GM21619 (cell line): ENCODE results near the gene SUSD3.
"Not testable (repeated sequence)": the region's sequence is repeated elsewhere in the genome, so short reads cannot be mapped to it uniquely, and the experiment has no call there.

Experiments used
- ATAC-seq: cut with Tn5 transposase; IDR thresholded peaks from one replicate; pipeline ENCODE4 v1.9.1; 2021; ENCODE audit not compliant: unreplicated experiment

Gene SUSD3

GRCh38 chr9:93058355-93059010 is at the start of gene SUSD3:
TSS of gene SUSD3 (plus strand) at chr9:93058701. CDS start at chr9:93058743, 42 bp downstream.
- ATAC-seq, result peak; percentile 36

- no peak for ATAC-seq
These were observed 49.0 kb upstream of the SUSD3 start for GRCh38 chr9:93009337-93010015.

DNA sequence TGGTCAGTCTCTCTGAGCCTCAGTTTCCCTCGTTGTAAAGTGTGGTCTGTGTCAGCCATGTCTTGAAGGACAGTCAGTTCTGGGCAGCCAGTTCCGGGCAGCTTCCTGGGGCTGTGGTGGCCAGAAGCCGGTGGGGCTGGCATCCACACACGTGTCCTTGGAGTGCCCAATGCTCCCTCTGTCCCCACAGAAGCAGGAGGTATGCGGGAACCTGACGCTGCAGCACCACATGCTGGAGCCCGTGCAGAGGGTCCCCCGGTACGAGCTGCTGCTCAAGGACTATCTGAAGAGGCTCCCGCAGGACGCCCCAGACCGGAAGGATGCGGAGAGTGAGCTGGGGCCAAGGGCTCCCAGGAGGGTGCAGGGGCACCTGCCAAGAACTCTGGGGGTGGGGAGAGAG is 48.4 kb upstream of the SUSD3 start:
- no peak for ATAC-seq

DNA sequence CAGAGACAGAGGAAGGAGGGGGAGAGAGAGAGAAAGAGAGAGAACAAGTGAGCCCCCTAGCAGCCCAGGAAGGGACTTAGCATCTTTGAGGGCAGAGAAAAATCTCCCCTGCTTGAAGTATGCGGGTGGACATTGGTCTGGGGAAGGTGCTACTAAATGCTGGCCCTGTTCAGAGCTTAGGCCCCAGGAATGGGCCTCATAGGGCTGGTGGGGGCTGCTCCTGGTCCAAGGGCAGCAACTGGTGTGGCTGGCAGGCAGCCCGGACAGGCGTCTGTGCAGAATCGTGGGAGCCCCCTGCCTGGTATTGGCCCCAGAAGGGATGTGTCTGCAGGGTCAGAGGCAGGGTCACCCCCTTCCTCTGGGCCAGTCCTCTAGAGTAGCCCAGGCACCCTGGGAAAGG is 47.8 kb upstream of the SUSD3 start:
- ATAC-seq, result no peak

DNA sequence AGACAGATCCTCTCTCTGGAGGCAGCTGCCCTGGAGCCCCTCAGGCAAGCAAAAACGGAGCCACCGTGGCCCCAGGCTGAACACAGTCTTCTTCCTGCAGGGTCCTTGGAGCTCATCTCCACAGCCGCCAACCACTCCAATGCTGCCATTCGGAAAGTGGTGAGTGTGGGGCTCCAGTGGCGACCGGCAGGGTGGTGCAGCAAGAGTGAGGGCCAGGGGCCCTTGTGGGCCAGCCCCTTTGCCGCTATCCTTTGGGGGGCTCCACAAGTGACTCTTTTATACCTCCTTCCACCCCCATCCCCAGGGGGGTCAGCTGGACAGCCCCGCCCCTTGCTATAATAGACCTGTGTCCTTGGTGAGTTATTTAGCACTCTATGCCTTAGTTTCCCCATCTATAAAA is 47.4 kb upstream of the SUSD3 start:
- ATAC-seq, result no peak

DNA sequence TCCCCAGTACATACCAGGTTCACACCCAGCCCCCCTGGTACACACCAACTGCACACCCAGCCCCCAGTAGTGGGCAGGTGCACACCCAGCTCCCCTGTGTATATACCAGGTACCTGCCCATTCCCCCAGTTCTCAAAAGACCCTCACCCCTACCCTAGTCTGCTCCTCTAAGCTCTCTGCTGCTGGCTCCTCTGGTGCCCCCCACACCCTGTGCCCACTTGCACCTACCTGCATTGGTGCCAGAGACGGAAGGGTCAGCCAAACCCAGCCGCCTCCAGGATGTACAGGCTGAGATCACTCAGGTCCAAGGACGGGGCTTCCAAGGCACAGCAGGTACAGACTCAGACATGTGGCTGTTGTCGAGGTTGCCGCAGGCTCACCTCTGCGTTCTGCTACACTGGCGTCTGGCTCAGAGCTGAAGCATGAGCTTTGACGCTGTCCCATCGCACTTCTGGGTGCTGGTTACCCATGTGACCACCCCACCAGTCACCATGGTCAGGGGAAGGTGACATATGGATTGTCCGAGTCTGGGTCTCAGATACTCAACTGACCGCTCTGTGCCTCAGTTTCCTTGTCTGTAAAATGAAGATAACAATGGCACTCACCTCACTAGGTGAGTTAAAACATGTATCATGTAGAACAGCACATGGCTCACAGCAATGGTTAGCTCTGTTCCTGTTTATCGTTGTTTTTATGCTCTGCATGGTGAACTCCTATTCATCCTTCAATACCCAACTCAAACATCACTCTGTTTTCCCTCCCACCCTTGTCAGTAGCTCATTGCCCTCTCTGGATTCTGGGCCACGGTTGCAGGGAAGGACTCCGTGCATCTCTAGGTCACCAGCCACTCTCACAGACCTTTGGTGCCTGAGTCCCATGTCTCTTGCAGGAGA is 45.3 kb upstream of the SUSD3 start:
- no peak for ATAC-seq

GRCh38 chr9:93013856-93014582 is 44.5 kb upstream of the SUSD3 start:
- ATAC-seq, result no peak

- not testable (repeated sequence) for ATAC-seq
These were observed 43.3 kb upstream of the SUSD3 start for GRCh38 chr9:93015190-93015589.

GRCh38 chr9:93017621-93018020 is 40.9 kb upstream of the SUSD3 start:
- ATAC-seq, result no peak

GRCh38 chr9:93020151-93020550 is 38.4 kb upstream of the SUSD3 start:
- no peak for ATAC-seq

DNA sequence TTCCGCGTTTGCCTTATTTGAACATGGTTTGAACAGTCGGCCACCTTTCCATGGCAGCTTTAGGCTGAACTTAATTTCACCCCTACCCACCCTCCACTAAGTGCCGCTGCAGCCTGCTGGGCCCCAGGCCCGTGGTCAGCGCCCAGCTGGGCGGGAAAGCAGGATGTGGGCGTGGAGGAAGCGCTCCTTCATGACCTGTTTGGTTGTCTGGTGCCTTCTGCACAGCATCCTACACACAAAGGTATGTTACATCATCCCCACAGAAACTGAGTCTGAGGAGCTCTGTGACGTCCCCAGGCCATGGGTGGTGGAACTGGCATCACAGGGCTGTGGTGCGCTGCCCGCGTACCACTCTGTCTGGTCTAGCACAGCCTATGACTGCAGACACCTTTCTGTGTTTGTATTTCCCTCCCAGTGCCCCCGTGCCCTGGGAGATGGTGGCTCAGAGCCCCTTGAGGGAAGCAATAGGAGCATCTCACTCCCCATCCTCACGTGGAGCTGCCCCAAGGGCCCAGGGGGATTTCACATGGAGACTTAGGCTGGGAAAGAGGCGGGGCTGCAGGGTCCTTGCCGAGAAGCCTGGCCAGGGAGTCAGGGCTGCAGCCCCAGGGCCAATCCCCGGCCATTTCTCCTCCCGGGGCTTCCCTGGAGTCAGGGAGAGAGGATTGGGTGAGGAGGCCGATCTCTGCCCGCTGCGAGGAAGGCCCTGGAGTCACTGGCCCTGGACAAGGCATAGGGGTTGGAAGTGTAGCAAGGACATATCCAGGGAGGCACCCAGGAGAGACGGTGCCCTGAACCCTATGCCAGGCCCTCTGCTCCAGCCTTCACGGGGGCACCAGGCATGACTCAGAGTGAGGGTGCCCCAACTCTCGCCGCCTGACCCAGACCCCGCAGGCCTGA is 37.5 kb upstream of the SUSD3 start:
- no peak for ATAC-seq

GRCh38 chr9:93022066-93022465 is 36.4 kb upstream of the SUSD3 start:
- ATAC-seq, result no peak

- ATAC-seq, result no peak
These were observed 35.6 kb upstream of the SUSD3 start for GRCh38 chr9:93022721-93023520.

- ATAC-seq, result no peak
These were observed 35.0 kb upstream of the SUSD3 start for GRCh38 chr9:93023521-93023815.

DNA sequence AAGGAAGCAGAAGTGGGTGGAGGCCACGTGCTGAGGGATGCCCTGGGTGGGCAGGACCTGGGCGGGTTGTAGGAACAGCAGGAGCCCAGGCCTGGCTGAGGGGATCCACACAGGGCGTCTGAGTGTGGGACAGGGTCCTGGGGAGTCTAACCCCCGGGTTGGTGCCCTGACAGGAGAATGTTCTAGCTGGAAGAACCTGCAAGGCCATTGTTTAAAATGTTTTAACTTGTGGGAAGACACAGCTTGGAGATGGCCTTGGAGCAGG is 33.9 kb upstream of the SUSD3 start:
- no peak for ATAC-seq

DNA sequence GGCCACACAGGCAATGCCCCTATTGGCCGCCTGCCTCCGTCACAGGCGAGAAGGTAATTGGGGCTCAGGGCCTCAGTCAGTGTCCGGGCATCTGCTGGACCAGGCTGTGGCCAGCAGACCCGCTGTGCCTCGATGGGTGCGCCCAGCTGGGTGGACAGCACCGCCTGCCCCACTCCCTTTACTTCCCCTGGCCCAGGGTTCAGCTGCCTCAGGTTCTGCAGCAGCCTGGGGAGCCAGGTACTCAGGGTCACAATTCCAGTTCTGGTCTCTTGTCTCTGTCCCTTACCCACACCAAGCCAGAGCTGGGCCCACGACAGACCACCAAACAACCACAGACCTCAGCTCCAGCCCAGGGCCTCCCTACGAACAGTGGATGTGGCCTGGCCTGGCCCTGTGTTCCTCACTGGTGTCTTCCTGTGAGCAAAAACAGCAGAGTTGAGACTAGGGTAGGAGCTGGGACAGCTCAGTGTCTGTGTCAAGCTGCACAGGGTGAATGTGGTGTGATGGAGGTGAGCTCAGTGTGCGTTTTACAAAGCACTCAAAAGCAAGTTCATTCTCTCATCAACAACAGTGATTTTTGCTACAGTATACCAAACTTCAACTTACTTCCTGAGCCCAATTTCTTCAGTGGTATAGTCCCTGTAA is 33.4 kb upstream of the SUSD3 start:
- no peak for ATAC-seq

- no peak for ATAC-seq
These were observed 32.8 kb upstream of the SUSD3 start for GRCh38 chr9:93025736-93026135.

DNA sequence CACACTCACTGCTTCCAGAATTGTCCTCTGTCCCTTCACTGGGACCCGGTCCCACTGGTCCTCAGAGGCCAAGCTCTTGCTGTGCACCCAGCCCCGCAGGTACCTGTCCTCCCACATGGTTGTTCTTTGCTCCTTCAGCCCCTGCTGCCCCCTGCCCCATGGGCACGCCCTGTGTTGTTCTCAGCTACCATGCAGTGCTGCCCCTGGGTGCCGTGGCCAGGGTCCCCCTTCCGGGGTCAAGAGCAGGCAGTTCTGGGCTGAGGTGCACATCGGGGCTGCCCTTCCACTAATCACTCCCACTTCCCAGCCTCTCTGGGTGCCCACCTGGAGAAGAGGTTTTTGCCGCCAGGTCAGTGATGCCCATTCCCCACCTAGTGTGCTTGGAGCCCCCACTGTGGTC is 31.9 kb upstream of the SUSD3 start:
- no peak for ATAC-seq

- ATAC-seq, result no peak
These were observed 30.8 kb upstream of the SUSD3 start for GRCh38 chr9:93027750-93028149.
